ENCODE data around the gene NUP58.
"Not testable (repeated sequence)": the region's sequence is repeated elsewhere in the genome, so short reads cannot be mapped to it uniquely, and the experiment has no call there.

Gene NUP58

GRCh38 chr13:25306671-25307464 lies 5.4 kb downstream of the NUP58 start:
- DNase-seq, result no peak

GRCh38 chr13:25310891-25311290 lies 9.5 kb downstream of the NUP58 start:
- no peak for DNase-seq

- DNase-seq, result not testable (repeated sequence)
Measured at GRCh38 chr13:25318946-25319345, 17.5 kb downstream of the NUP58 start.

GRCh38 chr13:25319771-25320170 lies 18.3 kb downstream of the NUP58 start:
- no peak for DNase-seq

- no peak for DNase-seq
Measured at GRCh38 chr13:25324100-25324499, 22.7 kb downstream of the NUP58 start.

- DNase-seq, result no peak
Measured at GRCh38 chr13:25329706-25330105, 28.3 kb downstream of the NUP58 start.

- no peak for DNase-seq
Measured at GRCh38 chr13:25330541-25330940, 29.1 kb downstream of the NUP58 start.

GRCh38 chr13:25335856-25336255 lies 34.4 kb downstream of the NUP58 start:
- DNase-seq, result no peak

- no peak for DNase-seq
Measured at GRCh38 chr13:25345576-25345975, 44.2 kb downstream of the NUP58 start.

- no peak for DNase-seq
Measured at GRCh38 chr13:25347151-25347550, 45.7 kb downstream of the NUP58 start.

GRCh38 chr13:25351404-25351803 lies 50.0 kb downstream of the NUP58 start:
- DNase-seq, result no peak

GRCh38 chr13:25352230-25352629 lies 50.8 kb downstream of the NUP58 start:
- no peak for DNase-seq

- DNase-seq, result no peak
Measured at GRCh38 chr13:25352806-25353205, 51.4 kb downstream of the NUP58 start.

- DNase-seq, result no peak
Measured at GRCh38 chr13:25353344-25353743, 51.9 kb downstream of the NUP58 start.

- DNase-seq, result no peak
Measured at GRCh38 chr13:25354377-25354776, 53.0 kb downstream of the NUP58 start.

GRCh38 chr13:25360443-25360842 lies 59.0 kb downstream of the NUP58 start:
- DNase-seq, result not testable (repeated sequence)

- no peak for DNase-seq
Measured at GRCh38 chr13:25365720-25366235, 64.4 kb downstream of the NUP58 start.

- DNase-seq, result no peak
Measured at GRCh38 chr13:25371158-25371874, 69.9 kb downstream of the NUP58 start.

- DNase-seq, result no peak
Measured at GRCh38 chr13:25371875-25372283, 70.5 kb downstream of the NUP58 start, which contains the start of gene ATP8A2. Gene ATP8A2, plus strand, starts transcription at chr13:25371974. Its CDS starts 239 bp downstream, at chr13:25372213.

- DNase-seq, result no peak
Measured at GRCh38 chr13:25372284-25373081, 71.1 kb downstream of the NUP58 start.

- no peak for DNase-seq
Measured at GRCh38 chr13:25375727-25376358, 74.4 kb downstream of the NUP58 start.

- no peak for DNase-seq
Measured at GRCh38 chr13:25377244-25377962, 76.0 kb downstream of the NUP58 start.

Data from stimulated activated naive CD4-positive, alpha-beta T cell treated with Interleukin-2 at 50 U/mL for 16 hours (primary cell).